ENCODE measurements around the gene PTGFRN.

PTGFRN gene

GRCh38 chr1:116910379-116911187, 867 bp downstream of the PTGFRN start:
- Histone ChIP-seq H3K36me3 (replicated peaks; ENCODE audit: insufficient read depth, low read length) (no peaks in the 10 kb centered on the region), H3K4me1 (ENCODE audit: low read length) (no peaks in the 10 kb centered on the region), H3K4me2 (ENCODE audit: low read depth, low read length) (no peak overlapping the region), H3K9me3 (replicated peaks; ENCODE audit: insufficient read depth, low read length) (no peaks in the 10 kb centered on the region), H3F3A (ENCODE audit: insufficient read depth, low read length) (no peaks in the 10 kb centered on the region), H3K9me2 (replicated peaks; ENCODE audit: insufficient read depth, low read length) (no peaks in the 10 kb centered on the region), H3K27me3 (replicated peaks; ENCODE audit: insufficient read depth, low read length) (no peaks in the 10 kb centered on the region), H3K79me2 (ENCODE audit: low read length) (no peaks in the 10 kb centered on the region), H4K20me1 (ENCODE audit: insufficient read depth, low read length) (no peaks in the 10 kb centered on the region), H3K27ac (ENCODE audit: low read length) (no peak overlapping the region), H2AFZ (ENCODE audit: low read length) (no peak overlapping the region), H3K9ac (ENCODE audit: low read length) (no peak overlapping the region), H3K4me3 (ENCODE audit: low read length) (no peak overlapping the region)
- TF ChIP-seq EZH2 (optimal IDR thresholded peaks at IDR 0.05; ENCODE audit: low read depth, low read length) (no peak), EZH2phosphoT487 (IDR thresholded peaks at IDR 0.05; ENCODE audit: low read length) (no peak)
- no peak for DNase-seq

GRCh38 chr1:116911188-116911553, 1.5 kb downstream of the PTGFRN start:
- Histone ChIP-seq H3K4me1 (ENCODE audit: low read length) (no peaks in the 10 kb centered on the region), H2AFZ (ENCODE audit: low read length) (no peak overlapping the region), H3F3A (ENCODE audit: insufficient read depth, low read length) (no peaks in the 10 kb centered on the region), H3K9me3 (replicated peaks; ENCODE audit: insufficient read depth, low read length) (no peaks in the 10 kb centered on the region), H3K9me2 (replicated peaks; ENCODE audit: insufficient read depth, low read length) (no peaks in the 10 kb centered on the region), H4K20me1 (ENCODE audit: insufficient read depth, low read length) (no peaks in the 10 kb centered on the region), H3K4me2 (ENCODE audit: low read depth, low read length) (no peak overlapping the region), H3K27ac (ENCODE audit: low read length) (no peak overlapping the region), H3K79me2 (ENCODE audit: low read length) (no peaks in the 10 kb centered on the region), H3K9ac (ENCODE audit: low read length) (no peak overlapping the region), H3K27me3 (replicated peaks; ENCODE audit: insufficient read depth, low read length) (no peaks in the 10 kb centered on the region), H3K36me3 (replicated peaks; ENCODE audit: insufficient read depth, low read length) (no peaks in the 10 kb centered on the region), H3K4me3 (ENCODE audit: low read length) (no peak overlapping the region)
- DNase-seq, result no peak
- TF ChIP-seq EZH2phosphoT487 (IDR thresholded peaks at IDR 0.05; ENCODE audit: low read length) (no peak), EZH2 (optimal IDR thresholded peaks at IDR 0.05; ENCODE audit: low read depth, low read length) (no peak)
- TF ChIP-seq, protein P1, sequence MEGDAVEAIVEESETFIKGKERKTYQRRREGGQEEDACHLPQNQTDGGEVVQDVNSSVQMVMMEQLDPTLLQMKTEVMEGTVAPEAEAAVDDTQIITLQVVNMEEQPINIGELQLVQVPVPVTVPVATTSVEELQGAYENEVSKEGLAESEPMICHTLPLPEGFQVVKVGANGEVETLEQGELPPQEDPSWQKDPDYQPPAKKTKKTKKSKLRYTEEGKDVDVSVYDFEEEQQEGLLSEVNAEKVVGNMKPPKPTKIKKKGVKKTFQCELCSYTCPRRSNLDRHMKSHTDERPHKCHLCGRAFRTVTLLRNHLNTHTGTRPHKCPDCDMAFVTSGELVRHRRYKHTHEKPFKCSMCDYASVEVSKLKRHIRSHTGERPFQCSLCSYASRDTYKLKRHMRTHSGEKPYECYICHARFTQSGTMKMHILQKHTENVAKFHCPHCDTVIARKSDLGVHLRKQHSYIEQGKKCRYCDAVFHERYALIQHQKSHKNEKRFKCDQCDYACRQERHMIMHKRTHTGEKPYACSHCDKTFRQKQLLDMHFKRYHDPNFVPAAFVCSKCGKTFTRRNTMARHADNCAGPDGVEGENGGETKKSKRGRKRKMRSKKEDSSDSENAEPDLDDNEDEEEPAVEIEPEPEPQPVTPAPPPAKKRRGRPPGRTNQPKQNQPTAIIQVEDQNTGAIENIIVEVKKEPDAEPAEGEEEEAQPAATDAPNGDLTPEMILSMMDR (IDR thresholded peaks at IDR 0.05; ENCODE audit: low read length), result no peak

DNA sequence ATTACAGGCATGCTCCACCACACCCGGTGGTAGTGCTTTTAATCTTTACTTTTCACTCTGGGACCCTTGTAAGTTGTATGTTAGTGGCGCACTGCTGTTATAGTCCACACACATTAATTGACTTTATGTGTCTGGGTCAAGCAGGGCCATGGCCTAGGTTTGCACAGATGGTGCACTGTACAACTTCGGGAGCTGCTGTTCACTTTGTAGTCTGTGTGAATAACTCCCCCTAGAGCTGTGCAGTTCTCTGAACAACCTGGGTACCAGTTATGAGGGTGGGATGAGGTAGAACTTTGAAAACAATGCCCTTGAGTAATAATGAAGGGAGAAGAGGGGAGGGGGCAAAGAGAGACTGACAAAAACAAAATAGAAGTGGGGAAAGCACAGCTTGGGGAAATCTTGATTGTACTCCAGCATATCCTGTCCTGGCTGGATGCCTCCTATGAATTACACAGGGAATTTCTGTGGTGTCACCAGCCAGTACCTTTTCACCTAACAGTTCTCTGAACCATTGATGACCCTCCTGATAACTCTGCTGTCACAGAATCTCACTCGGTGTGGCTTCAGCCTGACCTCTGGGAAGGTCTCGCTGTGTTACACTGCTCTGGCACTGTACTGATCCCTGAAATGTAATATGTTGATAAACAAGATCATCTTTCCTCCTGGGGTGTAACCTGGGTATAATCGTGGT, 2.2 kb downstream of the PTGFRN start:
- Histone ChIP-seq H3K4me2 (ENCODE audit: low read depth, low read length) (no peak overlapping the region), H3K9ac (ENCODE audit: low read length) (no peak overlapping the region), H3K79me2 (ENCODE audit: low read length) (no peaks in the 10 kb centered on the region)

DNA sequence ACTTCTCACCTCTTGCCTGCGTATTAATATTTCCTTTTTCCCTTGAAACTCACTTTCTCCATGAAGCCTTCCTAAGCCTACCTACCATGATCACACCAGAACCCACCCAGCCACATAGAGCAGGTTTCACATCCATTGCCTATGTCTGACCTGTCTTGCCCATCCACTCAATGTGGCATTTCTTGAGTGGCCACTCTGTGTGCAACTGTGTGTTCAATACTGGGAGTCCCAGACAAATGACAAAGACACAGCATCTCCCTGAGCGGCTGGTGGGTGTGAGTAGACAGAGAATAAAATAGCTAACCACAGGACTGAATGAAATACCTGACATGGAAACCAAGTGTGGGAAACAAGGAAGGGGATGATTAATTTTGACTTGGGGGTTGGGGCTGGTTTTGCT, 3.1 kb downstream of the PTGFRN start:
- H3K4me2 ChIP-seq (ENCODE audit: low read depth, low read length), result no peak overlapping the region
- no peak overlapping the region for H3K9ac ChIP-seq (ENCODE audit: low read length)
- no peaks in the 10 kb centered on the region for H3K9me3 ChIP-seq (replicated peaks; ENCODE audit: insufficient read depth, low read length)
- H3K79me2 ChIP-seq (ENCODE audit: low read length), result no peaks in the 10 kb centered on the region
- no peaks in the 10 kb centered on the region for H3K4me1 ChIP-seq (ENCODE audit: low read length)
- H3K4me3 ChIP-seq (ENCODE audit: low read length), result no peak overlapping the region
- H3F3A ChIP-seq (ENCODE audit: insufficient read depth, low read length), result no peaks in the 10 kb centered on the region
- no peak overlapping the region for H3K27ac ChIP-seq (ENCODE audit: low read length)
- TF ChIP-seq, protein P1 (IDR thresholded peaks at IDR 0.05; ENCODE audit: low read length), result no peak
- TF ChIP-seq EZH2phosphoT487 (IDR thresholded peaks at IDR 0.05; ENCODE audit: low read length) (no peak), EZH2 (optimal IDR thresholded peaks at IDR 0.05; ENCODE audit: low read depth, low read length) (no peak)
- H3K27me3 ChIP-seq (replicated peaks; ENCODE audit: insufficient read depth, low read length), result no peaks in the 10 kb centered on the region
- DNase-seq, result no peak
- no peaks in the 10 kb centered on the region for H4K20me1 ChIP-seq (ENCODE audit: insufficient read depth, low read length)
- H3K36me3 ChIP-seq (replicated peaks; ENCODE audit: insufficient read depth, low read length), result no peaks in the 10 kb centered on the region
- no peaks in the 10 kb centered on the region for H3K9me2 ChIP-seq (replicated peaks; ENCODE audit: insufficient read depth, low read length)
- H2AFZ ChIP-seq (ENCODE audit: low read length), result no peak overlapping the region

More for the DNA sequence above, 2.2 kb downstream of the PTGFRN start:
- Histone ChIP-seq H3K27ac (ENCODE audit: low read length) (no peak overlapping the region), H4K20me1 (ENCODE audit: insufficient read depth, low read length) (no peaks in the 10 kb centered on the region), H3K36me3 (replicated peaks; ENCODE audit: insufficient read depth, low read length) (no peaks in the 10 kb centered on the region), H2AFZ (ENCODE audit: low read length) (no peak overlapping the region), H3K4me3 (ENCODE audit: low read length) (no peak overlapping the region), H3K9me2 (replicated peaks; ENCODE audit: insufficient read depth, low read length) (no peaks in the 10 kb centered on the region), H3K4me1 (ENCODE audit: low read length) (no peaks in the 10 kb centered on the region), H3F3A (ENCODE audit: insufficient read depth, low read length) (no peaks in the 10 kb centered on the region), H3K9me3 (replicated peaks; ENCODE audit: insufficient read depth, low read length) (no peaks in the 10 kb centered on the region), H3K27me3 (replicated peaks; ENCODE audit: insufficient read depth, low read length) (no peaks in the 10 kb centered on the region)
- TF ChIP-seq EZH2phosphoT487 (IDR thresholded peaks at IDR 0.05; ENCODE audit: low read length), result no peak
- no peak for DNase-seq
